GM19438 (cell line): ENCODE results near the gene ATP2B2.
"Not testable (repeated sequence)": the region's sequence is repeated elsewhere in the genome, so short reads cannot be mapped to it uniquely, and the experiment has no call there.

ENCODE experiments used
- ATAC-seq: cut with Tn5 transposase; IDR thresholded peaks from one replicate; pipeline ENCODE4 v1.9.1; 2021; ENCODE audit warnings: low read depth; ENCODE audit not compliant: unreplicated experiment

ATP2B2 gene

DNA sequence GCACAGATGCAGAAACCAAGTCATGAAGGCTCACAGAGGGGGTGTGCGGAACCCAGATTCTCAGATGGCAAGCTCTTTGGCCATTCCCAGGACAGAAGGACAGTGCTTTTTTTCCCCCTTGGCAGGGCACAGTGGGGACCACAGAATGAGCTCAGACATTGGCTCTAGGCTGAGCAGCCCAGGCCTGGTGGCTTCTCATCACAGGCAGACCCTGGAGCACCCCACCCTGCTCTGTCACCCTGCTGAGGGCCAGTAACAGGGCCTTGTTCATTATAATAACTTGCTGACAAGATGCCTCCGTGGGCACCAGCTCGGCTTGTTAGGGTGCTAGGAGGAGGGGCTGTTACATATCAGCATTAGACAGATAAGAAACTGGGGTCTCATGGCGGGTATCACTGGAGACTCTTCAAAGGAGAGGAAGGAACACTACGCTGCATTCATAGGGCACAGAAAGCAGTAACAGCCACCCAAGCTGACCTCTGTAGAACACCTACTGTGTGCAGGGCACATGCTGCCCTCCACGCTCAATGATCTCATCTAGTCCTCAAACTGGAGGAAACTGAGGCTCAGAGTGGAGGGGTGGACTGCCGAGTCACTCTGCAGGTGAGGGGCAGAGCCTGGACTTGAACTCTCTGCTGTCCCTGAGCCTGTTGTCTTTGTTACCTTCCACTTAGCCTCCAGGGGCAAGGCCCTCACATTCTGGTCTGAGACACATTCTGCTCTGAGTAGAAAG, 114.6 kb downstream of the ATP2B2 start:
- no peak for ATAC-seq

DNA sequence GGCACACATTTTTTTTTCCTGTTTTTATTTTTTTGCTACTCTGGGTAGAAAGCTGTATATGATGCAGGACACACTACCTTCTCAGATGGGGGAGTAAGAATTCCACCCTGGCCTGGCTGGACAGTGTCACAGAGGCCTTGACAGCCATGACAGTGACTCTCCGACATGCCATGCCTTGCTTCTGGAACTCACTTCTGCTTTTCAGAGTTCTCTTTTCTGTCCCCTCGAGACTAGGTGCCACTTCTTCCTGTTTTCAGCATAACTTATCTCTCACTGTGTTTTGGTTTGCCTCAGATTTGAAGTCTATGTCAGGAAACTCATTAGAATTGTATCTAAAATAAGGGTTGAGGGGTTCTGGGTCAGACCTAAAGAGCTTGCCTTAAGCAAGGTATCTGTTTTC, 115.4 kb downstream of the ATP2B2 start:
- peak; percentile 70 for ATAC-seq

DNA sequence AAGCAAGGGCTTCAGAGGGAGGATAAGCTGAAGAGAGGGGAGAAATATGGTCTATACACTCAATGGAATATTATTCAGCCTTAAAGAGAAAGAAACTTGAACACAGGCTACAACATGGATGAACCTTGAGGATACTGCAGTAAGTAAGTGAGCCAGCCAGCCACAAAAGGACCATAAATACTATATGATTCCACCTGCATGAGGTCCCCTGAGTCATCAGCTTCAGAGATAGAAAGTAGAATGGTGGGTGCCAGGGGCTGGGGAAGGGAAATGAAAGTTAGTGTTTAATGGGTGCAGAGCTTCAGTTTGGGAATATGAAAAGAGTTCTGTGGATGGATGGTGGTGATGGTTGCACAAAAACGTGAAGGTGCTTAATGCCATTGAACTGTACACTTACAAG, 116.0 kb downstream of the ATP2B2 start:
- ATAC-seq = no peak

DNA sequence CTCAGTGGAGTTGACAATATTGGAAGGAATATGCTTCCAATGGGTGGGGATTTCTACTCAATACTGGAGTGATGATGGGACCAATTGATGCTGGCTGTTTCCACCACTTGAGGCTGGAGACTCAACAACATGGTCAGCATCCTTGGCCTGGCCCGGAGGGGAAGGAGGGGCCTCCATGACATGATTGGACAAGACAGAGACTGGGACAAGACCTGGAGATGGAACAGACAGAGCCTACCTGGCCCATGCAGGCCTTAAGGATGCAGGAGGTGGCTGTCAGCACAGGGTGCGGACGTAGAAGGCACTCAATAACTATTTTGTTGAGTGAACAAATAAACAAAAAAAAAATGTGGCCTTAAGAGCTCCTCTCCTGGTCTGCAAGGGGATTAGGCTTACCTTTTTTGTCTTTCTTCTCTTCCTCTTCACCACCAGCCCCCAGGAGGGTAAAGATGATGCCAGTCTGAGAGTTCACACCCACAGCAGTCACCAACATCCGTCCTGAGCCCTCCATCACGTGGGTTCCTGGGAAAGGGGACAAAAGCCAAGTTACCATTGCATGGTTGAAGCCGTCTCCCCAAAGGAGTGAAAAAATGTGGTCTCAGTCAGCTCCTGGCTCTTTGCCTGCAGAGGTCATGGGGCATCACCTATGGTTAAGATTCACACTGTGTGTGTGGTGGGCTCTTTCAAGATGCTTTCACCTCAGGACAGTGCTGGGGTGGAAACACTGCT, 117.3 kb downstream of the ATP2B2 start:
- ATAC-seq = no peak

DNA sequence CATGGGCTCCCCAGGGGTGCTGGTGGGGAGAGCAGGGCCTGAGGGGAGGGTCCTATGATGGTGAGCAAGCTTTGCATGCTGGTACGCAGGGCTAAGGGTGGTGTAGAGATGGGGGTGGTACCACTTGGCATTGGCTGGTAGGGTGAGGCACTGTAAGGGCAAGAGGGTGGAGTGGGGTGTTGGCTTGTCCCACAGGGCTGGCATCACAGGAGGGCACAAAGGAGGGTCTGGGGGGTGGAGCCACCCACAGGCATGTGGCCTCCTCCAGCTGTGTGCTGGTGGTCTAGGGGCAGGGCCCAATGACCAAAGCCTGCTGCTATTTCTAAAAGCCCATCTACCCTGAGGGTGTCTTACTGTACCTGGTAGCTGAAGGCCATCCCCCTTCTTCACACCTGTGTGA, 119.3 kb downstream of the ATP2B2 start:
- ATAC-seq = no peak

DNA sequence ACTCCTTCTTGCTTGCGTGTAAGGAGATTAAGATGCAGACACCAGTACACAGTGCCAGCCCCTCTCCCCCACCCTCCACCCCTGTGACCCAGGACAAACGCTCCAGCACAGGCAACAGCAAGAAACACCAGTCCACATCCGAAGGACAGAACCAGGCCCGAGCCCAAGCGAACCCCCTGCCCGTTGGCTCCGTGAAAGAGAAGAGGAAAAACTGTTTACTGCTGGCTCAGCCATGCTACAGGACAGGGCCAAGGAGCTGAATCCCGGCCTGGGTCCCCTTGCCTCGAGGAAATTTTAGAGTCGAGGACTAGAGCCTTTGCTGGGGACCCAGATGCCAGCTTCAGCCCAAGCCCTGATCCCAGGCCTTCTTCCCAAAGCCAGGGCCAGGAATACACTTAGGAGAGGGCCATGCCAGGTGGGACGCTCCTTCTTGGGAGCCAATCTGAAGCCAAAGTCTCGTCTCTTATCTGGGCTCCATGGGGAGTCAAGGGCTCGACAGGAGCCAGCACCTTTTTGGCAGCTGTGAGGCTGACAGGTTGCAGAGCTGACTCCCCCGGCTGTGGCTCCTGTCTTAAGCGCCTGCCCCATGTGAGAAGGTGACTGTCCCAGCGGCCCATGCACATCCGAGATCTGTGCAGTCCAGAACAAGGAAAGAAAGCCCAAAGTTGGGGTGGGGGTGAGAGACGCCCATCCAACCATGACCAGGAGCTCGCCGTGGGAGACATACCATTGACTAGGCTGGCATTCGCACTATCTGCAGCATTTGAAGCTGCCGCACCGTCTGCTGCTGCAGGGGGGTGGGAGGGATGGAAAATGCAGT, 120.6 kb downstream of the ATP2B2 start:
- no peak for ATAC-seq

DNA sequence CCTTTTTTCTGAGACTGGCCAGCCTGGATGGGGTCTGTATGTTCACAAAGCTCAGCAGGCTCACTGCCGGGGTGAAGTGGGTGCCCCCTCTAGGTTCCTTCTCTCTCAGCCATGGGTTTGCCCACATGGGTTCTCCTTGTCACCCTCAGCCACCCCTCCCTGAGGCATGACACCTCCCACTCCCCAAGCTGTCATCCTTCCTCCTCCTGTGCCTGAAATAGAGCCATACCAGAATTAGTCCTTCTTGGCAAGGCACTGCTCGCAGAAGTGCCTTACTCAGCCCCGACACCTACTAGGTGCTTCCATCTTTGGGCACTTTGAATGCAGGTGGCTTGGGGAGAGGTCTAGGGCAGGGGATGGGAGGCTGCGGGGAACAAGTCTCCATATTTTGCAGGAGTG, 121.5 kb downstream of the ATP2B2 start:
- no peak for ATAC-seq

DNA sequence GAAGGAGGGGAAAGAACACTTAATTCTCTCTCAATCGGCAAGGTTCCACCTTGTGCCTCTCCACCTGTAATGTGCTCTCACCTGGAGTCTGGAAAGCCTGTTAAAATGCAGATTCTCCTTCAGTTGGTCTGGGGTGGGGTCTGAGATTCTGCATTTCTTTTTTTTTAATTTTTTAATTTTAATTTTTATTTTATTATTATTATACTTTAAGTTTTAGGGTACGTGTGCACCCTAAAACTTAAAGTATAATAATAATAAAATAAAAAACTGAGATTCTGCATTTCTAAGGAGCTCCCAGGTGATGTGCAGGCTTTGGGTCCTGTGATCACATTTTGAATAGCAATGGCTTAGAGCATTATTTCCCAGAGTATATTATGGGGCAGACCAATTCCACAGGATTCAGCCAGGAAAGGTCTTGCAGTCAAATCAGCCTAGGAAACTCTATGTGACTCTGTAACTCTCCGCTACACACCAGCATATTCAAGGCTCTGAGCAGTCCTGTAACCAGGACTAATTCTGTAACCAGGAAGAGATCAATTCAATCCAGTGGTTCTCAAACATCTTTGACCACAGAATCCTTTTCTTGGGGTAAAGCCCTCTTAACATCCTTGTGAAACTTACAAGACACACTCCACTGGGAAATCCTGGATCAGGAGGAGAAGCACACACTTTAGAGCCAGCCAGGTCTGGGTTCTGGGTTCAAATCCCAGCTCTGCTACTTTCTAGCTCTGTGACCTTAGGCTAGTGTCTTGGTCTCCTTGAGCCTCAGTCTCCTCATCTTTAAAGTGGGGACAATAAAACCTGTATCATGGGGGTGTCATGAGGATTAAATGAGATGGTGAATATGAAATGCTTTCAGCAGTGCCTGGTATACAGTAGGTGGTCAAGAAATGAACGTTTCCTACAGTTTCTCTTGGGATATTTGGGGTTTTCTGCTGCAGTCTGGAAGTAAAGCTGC, 122.2 kb downstream of the ATP2B2 start:
- ATAC-seq = no peak

DNA sequence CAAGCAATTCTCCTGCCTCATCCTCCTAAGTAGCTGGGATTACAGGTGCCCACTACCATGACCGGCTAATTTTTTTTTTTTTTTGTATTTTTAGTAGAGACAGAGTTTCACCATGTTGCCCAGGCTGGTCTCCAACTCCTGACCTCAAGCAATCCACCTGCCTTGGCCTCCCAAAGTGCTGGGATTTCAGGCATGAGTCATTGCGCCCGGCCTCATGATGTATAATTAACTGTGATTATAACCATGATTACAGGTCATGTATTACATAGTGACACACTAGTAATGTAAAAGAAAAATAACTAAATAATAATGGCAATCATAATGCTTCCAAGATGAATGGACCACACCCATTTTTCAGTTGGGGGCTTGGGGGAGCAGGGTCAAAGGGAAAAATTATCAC, 122.9 kb downstream of the ATP2B2 start:
- ATAC-seq = not testable (repeated sequence)

DNA sequence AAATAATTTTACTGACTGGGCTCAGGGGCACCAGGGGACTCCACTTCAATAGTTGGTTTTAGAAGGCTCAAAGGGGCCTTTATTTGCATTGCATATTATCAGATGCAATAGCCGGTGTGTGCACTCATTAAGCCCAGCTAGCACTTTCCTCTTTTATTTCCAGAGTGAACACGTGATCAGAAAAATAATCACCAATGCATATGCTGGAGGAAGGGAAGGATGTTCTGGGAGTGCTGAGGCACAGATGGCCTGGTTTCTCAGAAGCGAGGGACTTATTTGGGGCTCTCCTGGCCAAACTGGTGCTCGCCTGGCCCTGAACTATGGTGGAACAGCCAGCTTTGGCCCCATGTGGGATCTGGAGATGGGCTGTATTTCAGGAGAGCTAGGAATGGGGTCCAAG, 124.0 kb downstream of the ATP2B2 start:
- ATAC-seq = no peak

DNA sequence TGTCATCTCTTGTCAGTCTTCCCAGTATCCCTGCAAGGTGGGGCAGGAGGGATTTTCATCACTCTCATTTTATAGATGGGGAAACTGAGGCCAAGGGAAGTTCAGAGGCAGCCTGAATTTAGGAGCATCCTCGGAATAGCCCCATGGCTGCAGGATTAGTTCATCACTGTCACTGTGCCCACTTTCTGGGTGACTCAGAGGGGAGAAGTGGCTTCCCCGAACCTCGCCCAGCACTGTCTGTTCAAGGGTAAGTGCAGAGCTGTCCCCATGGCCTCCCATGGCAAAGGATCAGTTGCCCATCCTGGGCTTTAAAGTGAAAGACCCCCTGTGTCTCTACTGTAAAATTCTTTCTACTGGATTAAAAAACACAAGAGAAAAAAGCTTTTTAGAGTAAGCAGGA, 124.5 kb downstream of the ATP2B2 start:
- ATAC-seq = no peak

DNA sequence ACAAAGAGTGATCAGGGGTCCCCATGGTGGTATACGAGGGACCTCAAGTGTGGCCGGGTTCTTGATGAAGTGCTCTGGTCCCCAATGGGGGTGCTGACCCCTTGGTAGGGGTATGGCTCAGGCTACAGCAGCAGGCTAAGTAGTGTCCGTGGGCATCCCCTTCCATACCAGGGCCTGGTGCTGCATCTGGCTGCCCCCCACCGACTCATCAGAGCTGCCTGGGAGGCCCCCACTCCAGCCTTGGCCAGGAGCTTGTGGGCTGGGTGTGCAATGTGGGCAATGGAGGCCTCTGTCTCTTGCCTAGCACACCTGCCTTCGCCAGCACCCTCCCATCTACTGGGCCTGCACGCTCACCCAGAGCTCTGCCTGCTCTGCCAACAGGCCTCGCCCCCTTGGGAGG, 125.4 kb downstream of the ATP2B2 start:
- no peak for ATAC-seq

DNA sequence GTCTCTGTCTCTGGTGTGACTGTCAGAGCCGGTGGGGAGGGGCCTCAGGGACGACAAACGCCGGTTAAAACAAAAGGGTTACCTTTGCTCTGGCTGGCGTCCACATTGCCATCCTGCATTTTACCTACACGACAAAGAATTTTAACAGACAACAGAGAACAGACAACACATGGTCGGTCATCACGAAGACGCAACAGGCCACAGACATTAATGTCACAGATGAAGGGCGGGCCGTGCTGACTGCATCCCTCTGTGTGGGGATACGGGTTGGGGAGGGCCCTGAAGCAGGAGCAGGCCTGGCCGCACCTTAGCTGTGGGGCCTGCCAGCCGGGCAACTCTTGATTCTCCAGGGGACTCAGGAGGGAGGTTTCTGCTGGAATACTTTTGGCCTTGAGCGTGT, 126.2 kb downstream of the ATP2B2 start:
- no peak for ATAC-seq

DNA sequence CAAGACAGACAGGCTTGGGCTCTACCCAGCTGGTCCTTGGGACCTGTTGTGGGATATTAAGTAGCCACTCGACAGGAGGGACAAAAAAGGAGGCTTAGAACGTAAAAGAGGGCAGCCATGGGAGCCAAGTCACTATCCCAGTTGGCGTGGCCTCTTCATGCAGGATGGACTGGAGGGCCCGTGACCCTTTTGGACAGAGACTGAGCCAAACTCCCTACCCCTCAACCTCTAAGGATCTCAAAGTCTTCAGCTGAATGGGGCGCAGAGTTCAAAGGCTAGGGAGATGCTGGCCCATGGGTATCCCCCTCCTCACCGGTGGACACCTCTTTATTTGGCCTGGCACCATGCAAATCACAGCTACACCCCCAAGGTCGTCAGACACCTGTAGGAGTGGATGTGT, 126.6 kb downstream of the ATP2B2 start:
- ATAC-seq = no peak

DNA sequence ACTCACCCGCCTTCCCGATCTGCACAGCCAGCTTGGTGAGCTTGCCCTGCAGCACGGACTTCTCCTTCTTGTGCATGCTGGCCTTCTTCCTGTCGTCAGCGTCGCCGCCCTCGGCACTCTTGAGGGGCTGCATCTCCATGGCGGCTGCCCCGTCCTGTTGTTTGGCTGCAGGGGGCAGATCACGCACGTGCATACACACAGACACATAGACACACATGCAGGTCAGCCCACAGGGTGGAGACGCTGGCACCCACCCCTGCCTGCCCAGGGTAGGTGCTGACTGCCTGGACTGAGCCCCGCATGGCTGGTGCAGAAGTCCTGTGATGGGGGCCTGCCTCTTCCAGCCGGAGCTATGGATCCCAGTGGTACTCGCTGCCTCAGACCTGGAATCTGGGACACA, 127.1 kb downstream of the ATP2B2 start:
- no peak for ATAC-seq

DNA sequence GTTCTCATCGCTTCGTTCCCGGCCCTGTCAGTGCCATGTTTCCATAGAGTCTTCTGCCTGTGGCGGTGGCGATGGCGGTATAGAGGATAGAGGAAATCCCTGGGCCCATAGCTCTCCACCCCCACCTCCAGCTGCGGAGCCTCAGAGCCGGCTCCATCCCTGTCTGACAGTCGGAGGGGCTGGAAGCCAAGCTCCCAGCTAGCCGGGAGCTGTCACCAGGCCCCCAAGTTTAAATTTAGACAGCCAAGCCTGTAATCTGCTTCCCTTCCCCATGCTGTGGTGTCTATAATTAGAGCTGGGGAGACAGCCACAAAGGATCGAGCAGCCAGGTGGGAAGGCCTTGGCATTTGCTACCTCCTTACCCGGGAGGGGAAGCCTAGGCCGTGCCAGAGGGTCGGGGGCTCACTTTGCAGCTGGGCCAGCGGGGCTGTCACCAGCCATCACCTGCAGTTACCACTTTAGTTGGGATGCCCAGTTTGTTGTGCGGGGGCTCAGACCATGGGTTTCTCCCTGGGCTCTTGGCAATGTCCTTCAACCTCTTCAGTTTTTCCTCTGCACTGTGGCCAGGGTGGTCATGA, 128.1 kb downstream of the ATP2B2 start:
- ATAC-seq = no peak

DNA sequence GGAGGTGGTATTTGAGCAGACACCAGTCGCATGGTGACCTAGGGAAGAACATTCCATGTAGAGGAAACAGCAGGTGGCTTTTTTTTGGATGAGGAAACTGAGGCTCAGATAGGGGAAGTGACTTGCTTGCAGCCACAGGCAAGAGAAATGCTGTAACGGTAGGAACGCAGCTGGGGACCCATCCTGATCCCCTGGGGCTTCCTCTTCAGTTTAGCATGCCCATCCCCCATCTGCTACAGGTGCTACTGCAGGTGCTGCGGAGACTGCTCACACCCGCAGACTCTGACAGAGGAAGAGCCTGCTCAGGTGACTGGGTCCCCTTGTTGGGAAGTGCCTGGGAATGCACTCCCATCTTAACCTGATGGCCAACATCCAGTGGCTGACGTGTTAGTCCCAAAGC, 129.0 kb downstream of the ATP2B2 start:
- no peak for ATAC-seq

DNA sequence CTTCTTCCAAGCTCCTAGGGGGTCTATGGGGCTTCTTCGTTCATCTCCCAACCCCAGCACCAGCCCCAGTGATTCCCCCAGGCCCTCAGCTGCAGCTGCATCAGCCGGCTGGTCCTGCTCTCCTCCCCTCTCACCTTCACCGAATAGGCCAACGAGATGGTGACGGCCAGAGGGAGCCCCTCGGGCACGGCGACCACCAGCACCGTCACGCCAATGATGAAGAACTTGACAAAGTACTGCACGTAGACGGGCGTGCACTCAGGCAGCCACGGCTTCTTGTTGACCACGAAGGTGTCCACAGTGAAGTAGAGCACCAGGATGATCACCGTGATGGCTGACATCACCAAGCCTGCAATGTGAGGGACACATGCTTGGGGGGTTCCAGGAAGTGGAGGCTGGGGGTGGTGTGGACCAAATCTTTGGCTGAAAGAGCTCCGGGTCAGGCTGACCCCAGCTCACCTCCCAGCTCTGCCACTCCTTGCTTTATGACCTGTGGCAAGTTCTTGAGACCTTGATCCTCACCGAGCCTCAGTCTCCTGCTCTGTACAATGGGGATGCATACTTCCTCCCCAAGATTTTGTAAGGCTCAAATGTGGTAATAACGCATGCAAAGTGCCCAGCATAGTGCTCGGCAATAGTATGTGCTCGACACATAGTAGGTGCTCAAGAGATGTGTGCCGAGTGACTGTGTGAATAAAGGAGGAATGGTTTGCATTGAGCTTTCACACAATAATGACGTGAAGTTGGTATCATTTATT, 129.9 kb downstream of the ATP2B2 start:
- ATAC-seq = no peak

DNA sequence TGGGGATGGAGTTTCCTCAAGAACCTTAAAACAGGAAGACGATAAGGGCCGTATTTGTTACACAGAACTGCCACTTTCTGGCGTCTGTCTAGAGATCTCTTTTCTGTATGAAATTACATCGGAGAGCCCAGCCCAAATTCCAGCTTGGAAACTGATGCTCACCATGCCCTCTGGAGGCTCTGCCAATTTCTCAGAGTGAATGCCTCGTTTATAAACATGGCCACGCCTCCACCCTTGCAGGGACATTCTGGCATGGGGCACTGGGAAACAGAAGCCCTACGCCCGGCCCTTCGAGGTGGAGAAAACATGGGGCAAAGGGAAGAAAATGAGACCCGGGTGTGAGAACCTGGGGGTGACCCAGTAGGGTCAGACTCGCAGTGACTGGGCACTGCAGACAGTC, 131.1 kb downstream of the ATP2B2 start:
- no peak for ATAC-seq
